NT2/D1 (cell line): Measurements from ENCODE around the gene FIBCD1.

Experiments
- DNase-seq: peaks from one replicate; pipeline ENCODE4 v3.0.0-alpha.2; 2011; ENCODE audit warnings: low read depth, low spot score
- H3K27me3 ChIP-seq: 2 replicates; pipeline ENCODE4 v1.6.0; 2011; ENCODE audit warnings: mild to moderate bottlenecking; ENCODE audit not compliant: insufficient read length, insufficient read depth
- H3K36me3 ChIP-seq: 2 replicates; pipeline ENCODE4 v1.6.1; 2011; ENCODE audit warnings: mild to moderate bottlenecking, low read length, mixed read lengths; ENCODE audit not compliant: insufficient read depth, insufficient read length
- H3K4me1 ChIP-seq: 2 replicates; pipeline ENCODE4 v1.5.1; 2011; ENCODE audit not compliant: insufficient read depth, insufficient read length
- H3K4me3 ChIP-seq: 2 replicates; pipeline ENCODE4 v1.5.1; 2011; ENCODE audit warnings: low read depth; ENCODE audit not compliant: insufficient read length
- H3K9ac ChIP-seq: 2 replicates; pipeline ENCODE4 v1.6.0; 2011; ENCODE audit warnings: low read depth; ENCODE audit not compliant: insufficient read length
- H3K9me3 ChIP-seq: 2 replicates; pipeline ENCODE4 v1.5.1; 2011; ENCODE audit warnings: mild to moderate bottlenecking, low read length; ENCODE audit not compliant: insufficient read depth
- SUZ12 ChIP-seq: IDR thresholded peaks from 2 replicates; pipeline ENCODE4 v1.6.1; 2011; ENCODE audit not compliant: insufficient read length, insufficient read depth; ENCODE audit errors: extremely low read depth
- YY1 ChIP-seq: IDR thresholded peaks from 2 replicates; pipeline ENCODE4 v1.6.1; 2011; ENCODE audit not compliant: insufficient read length, insufficient read depth
- ZNF274 ChIP-seq: IDR thresholded peaks from 2 replicates; pipeline ENCODE4 v1.6.1; 2011; ENCODE audit warnings: mild to moderate bottlenecking, low read depth, low read length

The FIBCD1 gene

GRCh38 chr9:130943221-130943620 is 4.2 kb upstream of the FIBCD1 start:
- TF ChIP-seq ZNF274 (no peak), SUZ12 (no peak), YY1 (no peak)
- H3K9me3 ChIP-seq, result no peaks in the 10 kb centered on the region
- no peak overlapping the region for H3K9ac ChIP-seq
- no peaks in the 10 kb centered on the region for H3K36me3 ChIP-seq
- no peak for DNase-seq
- H3K4me3 ChIP-seq, result no peak overlapping the region
- H3K4me1 ChIP-seq, result peaks cover 6% of the 10 kb centered on the region
- H3K27me3 ChIP-seq, result peaks cover 44% of the 10 kb centered on the region

- Histone ChIP-seq H3K4me1 (peaks cover 10% of the 10 kb centered on the region), H3K27me3 (peaks cover 49% of the 10 kb centered on the region), H3K36me3 (no peaks in the 10 kb centered on the region), H3K4me3 (no peak overlapping the region), H3K9me3 (no peaks in the 10 kb centered on the region), H3K9ac (no peak overlapping the region)
- no peak for DNase-seq
- no peak for TF ChIP-seq ZNF274
- TF ChIP-seq YY1, result no peak
- no peak for TF ChIP-seq SUZ12
Measured at GRCh38 chr9:130942679-130943078, 3.6 kb upstream of the FIBCD1 start.

DNA sequence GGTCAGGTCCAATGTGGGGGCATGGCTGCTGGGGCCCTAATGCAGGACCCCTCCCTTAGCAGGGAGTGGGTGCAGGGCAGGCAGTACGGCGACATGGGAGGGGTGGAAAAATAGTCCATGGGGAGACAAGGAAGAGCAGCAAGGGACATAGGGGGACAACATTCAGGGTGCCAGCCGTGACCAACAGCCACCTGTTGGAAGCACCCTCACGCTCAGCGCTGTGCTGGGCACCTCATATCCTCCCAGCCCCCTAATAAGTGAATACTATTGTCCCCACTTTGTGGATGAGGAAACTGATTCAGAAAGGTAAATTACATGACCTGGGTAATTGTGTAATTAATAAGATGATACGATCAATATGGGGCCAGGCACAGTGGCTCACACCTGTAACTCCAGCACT is 3.0 kb upstream of the FIBCD1 start:
- H3K9ac ChIP-seq, result no peak overlapping the region
- DNase-seq, result no peak
- TF ChIP-seq YY1, result no peak
- no peak for TF ChIP-seq ZNF274
- TF ChIP-seq SUZ12, result no peak
- H3K9me3 ChIP-seq, result no peaks in the 10 kb centered on the region
- H3K4me3 ChIP-seq, result no peak overlapping the region
- peaks cover 13% of the 10 kb centered on the region for H3K4me1 ChIP-seq
- no peaks in the 10 kb centered on the region for H3K36me3 ChIP-seq
- peaks cover 52% of the 10 kb centered on the region for H3K27me3 ChIP-seq

GRCh38 chr9:130940693-130941576 is 1.9 kb upstream of the FIBCD1 start:
- peaks cover 52% of the 10 kb centered on the region for H3K27me3 ChIP-seq
- DNase-seq, result peak; percentile 57
- H3K9me3 ChIP-seq, result no peaks in the 10 kb centered on the region
- no peak overlapping the region for H3K9ac ChIP-seq
- H3K4me3 ChIP-seq, result no peak overlapping the region
- peaks cover 20% of the 10 kb centered on the region for H3K4me1 ChIP-seq
- no peaks in the 10 kb centered on the region for H3K36me3 ChIP-seq
- TF ChIP-seq ZNF274, result no peak
- no peak for TF ChIP-seq YY1
- TF ChIP-seq SUZ12, result no peak

DNA sequence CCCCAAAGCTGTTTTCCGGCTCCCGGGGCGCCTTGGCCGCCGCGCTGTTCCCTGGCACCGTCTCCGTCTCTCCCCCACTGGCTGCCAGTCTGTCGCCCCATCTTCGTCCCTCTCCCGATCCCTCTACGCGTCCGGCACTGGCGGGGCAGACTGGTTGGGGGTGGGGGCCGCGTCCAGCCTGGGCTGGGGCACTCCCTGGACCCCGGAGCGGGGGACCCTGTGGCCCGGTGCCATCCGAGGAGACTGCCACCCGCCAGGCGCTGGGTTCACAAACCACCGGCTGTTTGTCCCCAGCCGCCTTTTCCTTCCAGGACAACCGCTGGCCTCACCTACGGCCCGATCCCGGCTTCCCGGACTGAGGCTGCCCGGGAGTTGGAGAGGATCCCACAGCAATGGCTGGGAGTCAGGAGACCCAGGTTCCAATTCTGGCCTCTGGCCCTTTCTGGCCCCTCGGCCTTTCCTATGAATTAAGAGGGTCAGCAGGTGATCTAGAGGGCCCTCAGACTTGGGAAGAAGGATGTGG is 1.0 kb upstream of the FIBCD1 start:
- Histone ChIP-seq H3K9ac (no peak overlapping the region), H3K27me3 (peaks cover 52% of the 10 kb centered on the region)
- DNase-seq, result no peak

GRCh38 chr9:130939405-130940026 is 469 bp upstream of the FIBCD1 start:
- TF ChIP-seq SUZ12, result peak; percentile 63
- TF ChIP-seq ZNF274, result no peak
- no peak for TF ChIP-seq YY1
- Histone ChIP-seq H3K9ac (peak overlapping the region; percentile 77), H3K27me3 (peaks cover 52% of the 10 kb centered on the region), H3K36me3 (no peaks in the 10 kb centered on the region), H3K4me1 (peaks cover 28% of the 10 kb centered on the region), H3K9me3 (no peaks in the 10 kb centered on the region), H3K4me3 (peak overlapping the region; percentile 61)
- no peak for DNase-seq

More for the DNA sequence above, 1.0 kb upstream of the FIBCD1 start:
- peaks cover 28% of the 10 kb centered on the region for H3K4me1 ChIP-seq
- no peaks in the 10 kb centered on the region for H3K36me3 ChIP-seq
- no peak for TF ChIP-seq SUZ12
- no peak for TF ChIP-seq ZNF274
- no peak for TF ChIP-seq YY1
- H3K9me3 ChIP-seq, result no peaks in the 10 kb centered on the region
- H3K4me3 ChIP-seq, result no peak overlapping the region

DNA sequence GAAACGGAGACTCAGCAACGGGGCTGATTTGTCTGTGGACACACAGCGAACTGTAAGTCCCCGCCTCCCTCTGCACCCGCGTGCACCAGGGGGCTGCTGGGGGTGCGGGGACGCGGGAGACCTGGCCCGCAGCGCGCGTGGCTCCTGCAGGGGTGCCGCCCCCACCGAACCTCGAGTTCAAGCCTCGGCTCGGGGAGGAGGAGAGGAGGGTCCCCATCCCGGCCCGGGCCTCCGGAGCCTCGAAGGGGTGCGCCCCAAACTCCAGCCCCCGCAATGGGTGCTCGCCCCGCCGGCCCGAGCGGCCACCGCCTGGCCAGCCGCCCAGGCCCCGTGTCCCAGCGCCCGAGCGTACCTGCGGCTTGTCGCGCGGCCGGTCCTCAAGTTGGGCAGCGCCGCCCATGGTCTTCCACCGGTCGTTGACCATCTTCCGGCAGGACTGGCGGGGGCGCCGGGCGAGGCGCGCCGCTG is 829 bp downstream of the FIBCD1 start:
- Histone ChIP-seq H3K4me1 (peaks cover 27% of the 10 kb centered on the region), H3K36me3 (no peaks in the 10 kb centered on the region), H3K27me3 (peaks cover 52% of the 10 kb centered on the region), H3K4me3 (peak overlapping the region; percentile 61), H3K9ac (peak overlapping the region; percentile 73), H3K9me3 (no peaks in the 10 kb centered on the region)
- TF ChIP-seq SUZ12 (no peak), YY1 (no peak), ZNF274 (no peak)
- no peak for DNase-seq
